GM21717 (cell line): ENCODE measurements around the gene KCNH3.
"Not testable (repeated sequence)": the region's sequence is repeated elsewhere in the genome, so short reads cannot be mapped to it uniquely, and the experiment has no call there.

ENCODE experiments used
- ATAC-seq: cut with Tn5 transposase; IDR thresholded peaks from one replicate; pipeline ENCODE4 v1.9.1; 2021; ENCODE audit warnings: mild to moderate bottlenecking, moderate library complexity; ENCODE audit not compliant: unreplicated experiment

KCNH3 gene

GRCh38 chr12:49583366-49584094, 44.7 kb downstream of the KCNH3 start:
- ATAC-seq: no peak

GRCh38 chr12:49584591-49584990, 45.8 kb downstream of the KCNH3 start:
- ATAC-seq: no peak

- no peak for ATAC-seq
Observed at GRCh38 chr12:49585477-49586459, 46.9 kb downstream of the KCNH3 start.

GRCh38 chr12:49587174-49587908, 48.5 kb downstream of the KCNH3 start:
- no peak for ATAC-seq

- ATAC-seq: no peak
Observed at GRCh38 chr12:49588281-49588680, 49.5 kb downstream of the KCNH3 start.

GRCh38 chr12:49588721-49589516, 50.1 kb downstream of the KCNH3 start:
- ATAC-seq: no peak

- no peak for ATAC-seq
Observed at GRCh38 chr12:49598527-49598926, 59.7 kb downstream of the KCNH3 start.

GRCh38 chr12:49599961-49600360, 61.1 kb downstream of the KCNH3 start:
- no peak for ATAC-seq

GRCh38 chr12:49603721-49604120, 64.9 kb downstream of the KCNH3 start:
- no peak for ATAC-seq

GRCh38 chr12:49604856-49605255, 66.0 kb downstream of the KCNH3 start:
- ATAC-seq: no peak

- not testable (repeated sequence) for ATAC-seq
Observed at GRCh38 chr12:49605539-49605938, 66.7 kb downstream of the KCNH3 start, which contains the start of gene FAM186B. Gene FAM186B (minus strand): TSS chr12:49605639. CDS start chr12:49605477, 162 bp downstream.
